NCI-H2171 (cell line): ENCODE measurements around the gene KIF18A.

Experiments
- DNase-seq: peaks from one replicate; lab custom pipeline; 2025; lab: John Stamatoyannopoulos, UW

Gene KIF18A

DNA sequence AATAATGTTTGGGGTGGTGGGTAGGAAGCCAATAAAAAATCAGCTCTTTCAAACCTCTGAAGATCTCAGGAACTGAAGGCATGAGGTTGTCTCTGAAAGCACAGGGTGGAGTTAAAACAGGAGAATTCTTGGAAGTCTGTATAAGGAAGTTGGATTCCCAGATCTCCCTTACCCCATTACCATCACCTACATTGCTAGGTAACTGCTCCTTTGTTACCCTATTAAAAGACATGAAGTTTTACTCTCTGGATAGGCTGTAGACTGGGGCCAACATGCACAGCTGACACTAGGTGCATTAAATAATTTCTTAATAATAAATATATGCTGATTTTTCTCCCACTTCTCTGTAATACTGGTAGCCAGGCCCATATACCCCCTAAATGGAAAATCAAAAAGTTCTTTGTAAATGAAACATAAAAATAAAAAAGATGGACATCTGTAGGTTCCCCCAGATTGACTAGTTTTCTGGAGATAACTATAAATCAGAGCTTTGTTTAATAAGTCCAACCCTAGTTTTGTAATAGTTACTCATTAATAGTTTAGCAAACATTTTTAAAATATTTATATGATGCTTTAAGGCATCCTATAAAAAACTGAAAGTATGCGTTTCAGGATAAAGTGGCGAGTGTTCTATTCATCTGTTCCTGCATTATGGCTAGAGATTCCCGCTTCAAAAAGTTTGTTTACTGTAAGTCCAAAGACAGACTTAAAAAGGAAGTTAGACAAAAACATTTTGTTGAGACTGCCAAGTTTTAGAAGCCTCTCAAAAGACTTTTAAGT lies 63.8 kb downstream of the KIF18A start:
- DNase-seq: no peak

DNA sequence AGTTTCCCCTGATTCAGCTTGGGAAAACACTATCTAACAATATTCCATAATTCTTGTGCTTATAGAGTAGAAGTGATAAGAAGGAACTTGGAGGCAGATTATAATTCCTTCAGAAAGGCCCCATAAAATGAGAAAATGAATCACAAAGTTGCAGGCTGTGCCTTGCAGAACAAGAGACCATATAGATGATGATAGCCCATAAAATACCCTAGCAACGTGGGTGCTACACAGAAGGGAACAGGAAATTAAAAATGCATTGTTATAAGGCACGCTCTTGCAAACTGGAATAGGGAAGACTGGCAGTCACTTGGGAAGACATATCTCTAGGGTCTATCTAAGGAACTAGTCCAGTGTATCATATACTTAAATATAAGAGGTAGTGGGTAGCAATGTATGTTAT lies 67.6 kb downstream of the KIF18A start:
- no peak for DNase-seq

DNA sequence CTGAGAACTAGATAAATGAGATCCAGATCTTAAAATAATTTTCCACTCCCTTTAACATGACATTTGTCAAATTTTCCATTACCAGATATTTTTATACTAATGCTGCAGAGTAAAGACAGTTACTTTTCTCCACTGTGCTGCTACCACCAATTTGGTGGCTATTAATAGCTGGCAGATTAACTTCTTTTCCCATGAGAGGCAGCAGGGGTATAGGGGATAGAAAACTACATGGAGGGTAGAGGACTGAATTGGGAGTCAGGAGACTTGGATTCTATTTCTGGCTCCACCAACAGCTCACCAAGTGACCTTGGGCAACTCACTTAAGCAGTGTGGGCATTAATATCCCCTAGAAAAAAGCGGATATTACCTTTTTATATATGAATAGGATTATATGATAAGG lies 69.2 kb downstream of the KIF18A start:
- no peak for DNase-seq

DNA sequence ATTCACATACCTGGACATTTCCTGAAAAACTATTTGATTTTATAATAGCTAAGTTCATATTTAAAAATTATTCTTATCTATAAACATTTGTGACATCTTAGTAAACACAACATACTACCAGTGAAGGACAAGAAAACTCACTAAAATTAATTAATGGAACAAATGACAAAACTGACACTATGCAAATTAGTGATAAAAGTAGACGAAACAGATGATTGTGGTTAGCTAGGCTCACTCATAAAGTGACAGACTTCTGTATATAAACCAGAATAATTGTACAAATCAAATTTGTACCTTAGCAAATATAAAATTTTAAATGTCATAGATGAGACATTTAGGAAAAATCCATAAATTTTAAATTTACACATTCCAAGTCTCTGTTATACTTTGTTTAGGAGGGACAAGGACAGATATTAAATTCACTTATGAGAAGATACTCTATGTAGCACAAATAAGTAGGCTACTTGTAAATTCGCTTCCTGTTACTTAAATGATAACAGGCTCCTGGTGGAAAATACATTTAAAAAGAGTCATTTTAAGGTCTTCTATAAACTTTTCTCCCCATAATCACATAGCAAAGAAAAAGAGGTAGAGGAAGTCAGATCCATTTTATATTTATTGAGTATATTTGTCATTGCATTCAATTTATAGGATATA lies 81.2 kb downstream of the KIF18A start:
- DNase-seq: no peak

DNA sequence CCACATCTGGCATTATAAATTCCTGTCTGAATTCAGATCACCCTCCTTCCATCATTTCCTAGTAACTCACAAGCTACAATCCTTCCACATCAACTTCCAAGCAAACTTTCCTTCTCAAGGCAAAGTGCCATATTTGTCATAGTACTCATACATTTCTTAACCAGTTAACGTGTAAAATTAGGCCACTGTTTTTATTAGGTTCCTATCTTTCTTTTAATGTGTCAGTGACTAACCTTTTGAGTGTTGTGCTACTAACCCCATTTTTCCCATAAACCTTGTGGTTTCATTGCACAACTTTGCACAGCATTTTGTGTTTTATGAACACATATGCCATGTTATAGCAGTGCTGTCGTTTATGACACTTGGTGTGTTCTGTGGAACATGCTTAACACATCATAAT lies 90.1 kb downstream of the KIF18A start:
- no peak for DNase-seq

GRCh38 chr11:28011813-28012212 lies 96.1 kb downstream of the KIF18A start:
- DNase-seq: no peak

- no peak for DNase-seq
Observed at GRCh38 chr11:28009996-28010395, 98.0 kb downstream of the KIF18A start.

DNA sequence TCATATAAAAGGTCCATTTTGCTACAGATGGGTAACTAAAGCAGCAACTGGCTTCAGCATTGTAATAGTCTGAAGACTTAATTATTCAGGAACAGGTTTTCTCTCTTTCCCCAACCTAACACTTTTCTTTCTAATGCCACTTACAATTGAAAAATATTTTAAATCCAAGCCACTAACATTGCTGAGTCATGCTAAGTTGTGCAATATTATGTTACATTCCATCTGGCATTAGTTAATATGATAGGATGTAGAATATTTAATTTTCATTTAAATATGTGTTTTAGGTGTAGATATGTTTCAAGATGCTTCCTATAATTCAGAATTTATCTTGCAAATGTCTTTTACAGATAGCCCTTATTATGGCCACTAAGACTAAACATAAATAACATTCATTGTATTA lies 98.6 kb downstream of the KIF18A start:
- DNase-seq: peak; percentile 3

GRCh38 chr11:28003615-28004014 lies 104.3 kb downstream of the KIF18A start:
- no peak for DNase-seq

DNA sequence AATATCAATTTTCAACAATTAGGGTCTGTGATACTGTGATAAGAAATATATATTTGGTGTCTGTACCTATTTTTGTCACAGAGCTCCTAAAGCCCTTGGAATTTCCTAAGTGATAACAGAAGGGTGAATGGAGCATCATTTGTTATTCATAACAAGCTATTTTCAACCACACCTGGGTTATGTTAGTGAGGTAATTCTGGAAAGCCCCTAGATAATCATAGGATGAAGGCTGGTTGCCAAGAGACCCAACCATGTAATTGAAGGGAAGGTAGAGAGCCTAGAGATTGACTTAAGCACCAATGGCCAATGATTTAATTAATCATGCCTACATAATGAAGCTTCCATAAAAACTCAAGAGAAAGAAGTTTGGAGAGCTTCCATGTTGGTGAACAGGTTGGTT lies 109.4 kb downstream of the KIF18A start:
- DNase-seq: no peak

DNA sequence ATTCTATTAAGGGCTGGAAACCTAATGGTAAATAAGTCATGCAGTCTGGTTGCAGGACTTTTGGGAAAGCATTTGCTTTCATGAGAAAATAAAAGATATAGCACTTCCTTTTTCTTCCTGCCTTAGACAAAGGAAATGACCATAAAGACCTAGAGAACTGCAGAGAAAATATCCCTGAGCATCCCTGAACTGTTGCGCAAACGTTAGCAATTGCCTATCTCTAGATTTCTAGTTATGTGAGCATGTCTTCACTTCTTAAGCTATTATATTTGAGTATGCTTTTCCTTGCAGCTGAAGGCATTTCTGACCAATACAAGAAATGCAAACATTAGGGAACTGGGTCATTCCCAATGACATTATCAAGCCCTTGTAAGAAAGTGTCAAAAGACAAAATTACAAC lies 110.6 kb downstream of the KIF18A start:
- DNase-seq: no peak

DNA sequence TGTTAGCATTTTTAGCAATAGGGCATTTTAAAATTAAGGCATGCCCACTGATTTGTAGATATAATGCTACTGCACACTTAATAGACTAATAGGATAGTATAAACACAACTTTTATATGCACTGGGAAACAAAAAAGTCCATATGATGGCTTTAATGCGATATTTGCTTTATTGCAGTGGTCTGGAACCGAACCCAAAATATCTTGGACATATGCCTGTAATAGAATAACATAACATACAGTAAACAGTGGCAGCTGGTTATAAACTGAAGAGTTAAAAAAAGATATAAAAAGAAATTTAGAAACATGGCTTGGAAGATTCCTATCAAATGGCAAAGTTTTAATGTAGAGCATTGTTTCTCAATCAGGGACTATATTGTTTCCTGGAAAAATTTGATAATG lies 111.9 kb downstream of the KIF18A start:
- DNase-seq: no peak

DNA sequence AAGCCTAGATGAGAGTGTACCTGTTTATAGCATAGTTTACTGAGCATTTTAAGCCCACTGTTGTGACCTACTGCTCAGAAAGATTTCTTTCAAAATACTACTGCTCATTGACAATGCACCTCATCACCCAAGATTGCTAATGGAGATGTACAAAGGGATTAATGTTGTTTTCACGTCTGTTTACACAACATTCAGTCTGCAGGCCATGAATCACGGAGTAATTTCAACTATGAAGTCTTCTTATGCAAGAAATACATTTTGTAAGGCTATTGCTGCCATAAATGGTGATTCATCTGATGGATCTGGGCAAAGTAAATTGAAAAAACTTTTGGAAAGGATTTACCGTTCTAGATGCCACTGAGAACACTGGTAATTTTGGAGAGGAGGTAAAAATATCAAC lies 112.9 kb downstream of the KIF18A start:
- DNase-seq: no peak

- DNase-seq: no peak
Observed at GRCh38 chr11:27991736-27992135, 116.2 kb downstream of the KIF18A start.

- DNase-seq: no peak
Observed at GRCh38 chr11:27977527-27977926, 130.4 kb downstream of the KIF18A start.

GRCh38 chr11:27977031-27977430 lies 130.9 kb downstream of the KIF18A start:
- DNase-seq: no peak

DNA sequence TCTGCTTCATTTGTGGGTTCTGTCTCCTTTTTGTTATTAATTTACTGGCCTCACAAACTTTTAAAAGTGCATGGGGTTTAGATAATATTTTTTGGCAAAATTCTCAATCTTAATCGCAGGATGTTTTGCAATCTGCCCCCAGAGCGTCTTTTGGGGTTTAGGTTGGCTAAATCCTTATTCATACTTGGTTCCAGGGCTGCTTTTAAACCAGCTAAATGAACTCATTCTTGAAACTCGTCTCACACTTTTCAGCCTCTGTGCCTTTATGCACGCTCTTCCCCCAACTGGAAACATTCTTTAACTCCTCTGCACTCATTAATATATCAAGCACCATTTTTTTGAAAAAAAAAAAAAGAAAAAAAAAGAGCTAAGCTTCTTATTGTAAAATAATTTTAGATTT lies 131.7 kb downstream of the KIF18A start:
- no peak for DNase-seq

DNA sequence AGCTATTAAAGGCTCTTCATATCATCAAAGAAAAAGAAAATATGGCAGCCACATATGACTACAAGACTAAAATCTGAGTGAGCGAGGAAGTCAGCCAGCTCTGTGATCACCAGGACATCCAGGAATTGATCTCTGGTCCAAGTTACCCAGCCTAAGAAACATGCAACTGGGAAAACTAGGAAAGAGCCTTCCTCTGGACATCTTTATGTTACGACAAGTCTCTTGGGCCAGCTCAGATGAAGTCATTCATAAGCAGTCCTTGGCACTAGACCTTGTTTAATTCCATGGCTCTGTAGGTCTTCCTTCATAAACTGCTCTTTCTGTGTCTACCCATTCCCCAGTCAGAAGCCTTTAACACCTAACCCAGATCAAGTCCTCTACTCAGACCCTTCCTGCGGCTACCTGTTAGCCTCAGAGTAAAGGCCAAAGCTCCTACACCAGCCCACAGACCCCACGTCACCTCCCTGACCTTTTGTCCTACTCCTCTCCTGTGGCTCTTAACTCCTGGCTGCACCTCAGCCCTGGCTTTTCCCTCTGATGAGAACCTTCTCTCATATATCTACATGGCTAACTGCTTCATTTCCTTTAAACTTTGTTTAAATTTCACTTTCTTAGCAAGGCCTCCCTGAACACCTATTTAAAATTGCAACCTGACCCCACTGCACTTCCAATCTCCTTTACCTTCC lies 134.0 kb downstream of the KIF18A start:
- no peak for DNase-seq

GRCh38 chr11:27972522-27973170 lies 135.3 kb downstream of the KIF18A start:
- DNase-seq: no peak

DNA sequence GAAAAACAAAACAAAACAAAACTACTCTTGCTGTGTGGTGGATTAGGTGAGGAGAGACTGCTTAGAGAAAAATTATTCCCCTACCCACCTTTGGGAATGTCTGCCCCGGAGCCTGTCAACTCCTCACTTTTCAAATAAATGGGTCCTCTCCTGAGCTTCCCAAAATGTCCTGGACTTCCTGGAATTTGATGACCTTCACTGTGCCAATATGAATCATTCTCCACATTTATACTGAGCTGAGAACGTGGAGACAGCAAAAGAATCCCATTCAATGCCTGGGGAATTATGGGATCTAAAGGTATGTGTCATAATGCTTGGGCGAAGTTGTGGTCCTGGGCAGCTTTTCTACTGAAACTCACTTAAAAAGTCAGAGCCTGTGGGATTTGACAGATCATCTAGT lies 136.8 kb downstream of the KIF18A start:
- no peak for DNase-seq
